HG03521 (cell line): ENCODE measurements around the gene ACTN4.

Experiments
- ATAC-seq: cut with Tn5 transposase; IDR thresholded peaks from one replicate; pipeline ENCODE4 v1.9.1; 2021; ENCODE audit warnings: mild to moderate bottlenecking, moderate library complexity; ENCODE audit not compliant: unreplicated experiment

The ACTN4 gene

GRCh38 chr19:38722947-38723605 lies 75.6 kb downstream of the ACTN4 start:
- no peak for ATAC-seq

DNA sequence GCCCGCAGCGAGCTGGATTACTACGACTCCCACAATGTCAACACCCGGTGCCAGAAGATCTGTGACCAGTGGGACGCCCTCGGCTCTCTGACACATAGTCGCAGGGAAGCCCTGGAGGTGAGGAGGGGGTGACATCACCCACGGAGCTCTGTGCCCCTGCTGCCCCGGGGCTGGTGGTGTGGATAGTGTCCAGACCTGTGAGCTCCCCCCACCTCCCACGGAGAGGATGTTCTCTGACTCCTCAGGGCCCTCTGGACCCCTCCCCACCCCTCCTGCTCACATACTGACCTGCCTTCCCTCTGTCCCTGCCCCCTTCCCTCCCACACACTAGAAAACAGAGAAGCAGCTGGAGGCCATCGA lies 76.1 kb downstream of the ACTN4 start:
- no peak for ATAC-seq

DNA sequence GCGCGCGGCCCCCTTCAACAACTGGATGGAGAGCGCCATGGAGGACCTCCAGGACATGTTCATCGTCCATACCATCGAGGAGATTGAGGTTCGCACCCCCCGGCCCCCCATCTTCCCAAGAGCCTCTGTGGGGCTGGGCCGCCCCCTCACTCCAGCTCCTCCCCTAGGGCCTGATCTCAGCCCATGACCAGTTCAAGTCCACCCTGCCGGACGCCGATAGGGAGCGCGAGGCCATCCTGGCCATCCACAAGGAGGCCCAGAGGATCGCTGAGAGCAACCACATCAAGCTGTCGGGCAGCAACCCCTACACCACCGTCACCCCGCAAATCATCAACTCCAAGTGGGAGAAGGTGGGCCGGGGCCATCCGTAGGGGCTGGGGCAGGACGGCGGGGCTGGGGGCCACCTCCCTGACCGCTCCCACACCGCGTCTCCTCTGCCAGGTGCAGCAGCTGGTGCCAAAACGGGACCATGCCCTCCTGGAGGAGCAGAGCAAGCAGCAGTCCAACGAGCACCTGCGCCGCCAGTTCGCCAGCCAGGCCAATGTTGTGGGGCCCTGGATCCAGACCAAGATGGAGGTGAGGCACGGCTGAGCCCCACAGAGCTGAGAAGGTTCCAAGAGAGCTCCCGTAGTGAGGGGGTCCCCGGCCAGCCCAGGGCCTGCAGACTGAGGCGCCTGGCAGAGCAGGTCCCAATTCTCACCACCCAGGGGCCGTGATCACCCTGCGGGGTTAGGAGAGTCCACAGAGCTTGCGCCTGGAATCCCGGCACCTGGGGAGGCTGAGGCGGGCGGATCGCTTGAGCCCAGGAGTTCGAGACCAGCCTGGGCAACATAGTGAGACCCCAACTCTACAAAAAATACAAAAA lies 76.8 kb downstream of the ACTN4 start:
- ATAC-seq = no peak

- no peak for ATAC-seq
Measured at GRCh38 chr19:38725469-38726283, 78.2 kb downstream of the ACTN4 start.

DNA sequence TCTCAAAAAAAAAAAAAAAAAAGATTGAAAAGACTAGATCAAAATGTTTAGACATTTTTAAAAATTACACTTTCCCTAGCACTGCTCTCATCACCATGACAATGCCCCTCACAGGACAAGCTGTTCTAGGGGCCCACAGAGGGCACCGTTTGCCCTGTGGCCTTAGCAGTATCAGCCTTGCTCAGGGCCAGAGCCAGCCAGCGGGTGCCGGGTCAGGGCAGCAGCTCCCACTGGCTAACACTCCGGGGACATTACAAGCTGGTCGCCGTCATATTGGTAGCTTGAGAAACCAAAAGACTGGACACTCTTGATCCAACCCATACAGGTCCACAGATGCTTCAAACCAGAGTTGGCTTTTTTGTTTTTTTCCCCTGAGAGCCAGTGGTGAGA lies 78.8 kb downstream of the ACTN4 start:
- no peak for ATAC-seq

DNA sequence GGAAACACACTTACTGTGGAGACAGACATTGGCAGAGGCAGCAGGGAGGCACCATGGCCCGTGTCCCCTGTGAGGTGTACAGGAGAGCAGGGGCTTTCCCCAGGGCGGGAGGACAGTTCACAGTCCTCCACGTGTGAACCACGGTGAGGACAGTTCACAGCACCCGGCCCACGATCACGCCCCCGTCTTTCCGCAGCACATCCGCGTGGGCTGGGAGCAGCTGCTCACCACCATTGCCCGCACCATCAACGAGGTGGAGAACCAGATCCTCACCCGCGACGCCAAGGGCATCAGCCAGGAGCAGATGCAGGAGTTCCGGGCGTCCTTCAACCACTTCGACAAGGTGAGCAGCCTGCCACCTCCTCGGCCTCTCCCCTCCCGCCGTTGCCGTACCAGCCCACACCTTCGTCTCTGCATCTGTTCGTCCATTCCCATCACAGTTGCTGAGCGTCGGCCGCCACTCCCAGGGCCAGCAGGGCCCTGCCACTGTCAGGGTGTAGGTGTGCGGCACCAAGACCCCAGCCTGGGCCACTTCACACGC lies 79.4 kb downstream of the ACTN4 start:
- no peak for ATAC-seq

GRCh38 chr19:38727306-38727867 lies 79.9 kb downstream of the ACTN4 start:
- ATAC-seq = no peak

GRCh38 chr19:38727868-38728660 lies 80.6 kb downstream of the ACTN4 start:
- ATAC-seq = no peak

DNA sequence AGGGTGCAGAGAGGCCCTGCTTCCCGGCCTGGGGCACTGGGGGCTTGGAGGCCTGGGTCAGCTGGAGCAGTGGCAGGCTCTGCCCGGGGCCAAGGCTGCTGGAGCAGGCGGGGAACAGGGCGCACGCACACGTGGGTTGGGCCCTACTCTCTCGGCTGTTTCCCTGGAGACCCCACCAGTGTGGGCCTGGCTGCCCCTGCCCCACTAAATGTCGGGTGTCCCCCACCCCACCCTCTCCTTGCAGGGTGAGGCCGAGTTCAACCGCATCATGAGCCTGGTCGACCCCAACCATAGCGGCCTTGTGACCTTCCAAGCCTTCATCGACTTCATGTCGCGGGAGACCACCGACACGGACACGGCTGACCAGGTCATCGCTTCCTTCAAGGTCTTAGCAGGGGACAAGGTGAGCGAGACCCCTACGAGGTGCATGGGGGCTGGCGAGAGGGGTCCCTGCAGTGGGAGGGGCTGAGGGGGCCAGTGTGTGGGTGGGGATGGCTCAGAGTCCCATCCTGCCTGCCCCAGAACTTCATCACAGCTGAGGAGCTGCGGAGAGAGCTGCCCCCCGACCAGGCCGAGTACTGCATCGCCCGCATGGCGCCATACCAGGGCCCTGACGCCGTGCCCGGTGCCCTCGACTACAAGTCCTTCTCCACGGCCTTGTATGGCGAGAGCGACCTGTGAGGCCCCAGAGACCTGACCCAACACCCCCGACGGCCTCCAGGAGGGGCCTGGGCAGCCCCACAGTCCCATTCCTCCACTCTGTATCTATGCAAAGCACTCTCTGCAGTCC lies 81.5 kb downstream of the ACTN4 start:
- no peak for ATAC-seq

GRCh38 chr19:38729653-38730469 lies 82.4 kb downstream of the ACTN4 start:
- ATAC-seq = no peak

DNA sequence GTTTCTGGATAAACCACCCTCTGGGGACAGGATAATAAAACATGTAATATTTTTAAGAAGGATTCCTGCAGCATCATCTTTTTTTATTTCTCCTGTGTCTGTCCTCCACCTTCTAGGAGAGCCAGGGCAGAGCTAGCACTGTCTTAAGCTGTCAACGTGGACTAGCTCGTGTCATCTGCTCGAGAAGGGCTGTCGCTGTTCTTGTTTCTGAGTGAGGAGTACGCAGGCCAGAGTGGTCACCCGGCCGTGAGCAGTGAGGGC lies 83.0 kb downstream of the ACTN4 start:
- ATAC-seq = no peak

- no peak for ATAC-seq
Measured at GRCh38 chr19:38730731-38731589, 83.5 kb downstream of the ACTN4 start.

- ATAC-seq = no peak
Measured at GRCh38 chr19:38731654-38732301, 84.3 kb downstream of the ACTN4 start.

- ATAC-seq = no peak
Measured at GRCh38 chr19:38733241-38733492, 85.7 kb downstream of the ACTN4 start.

DNA sequence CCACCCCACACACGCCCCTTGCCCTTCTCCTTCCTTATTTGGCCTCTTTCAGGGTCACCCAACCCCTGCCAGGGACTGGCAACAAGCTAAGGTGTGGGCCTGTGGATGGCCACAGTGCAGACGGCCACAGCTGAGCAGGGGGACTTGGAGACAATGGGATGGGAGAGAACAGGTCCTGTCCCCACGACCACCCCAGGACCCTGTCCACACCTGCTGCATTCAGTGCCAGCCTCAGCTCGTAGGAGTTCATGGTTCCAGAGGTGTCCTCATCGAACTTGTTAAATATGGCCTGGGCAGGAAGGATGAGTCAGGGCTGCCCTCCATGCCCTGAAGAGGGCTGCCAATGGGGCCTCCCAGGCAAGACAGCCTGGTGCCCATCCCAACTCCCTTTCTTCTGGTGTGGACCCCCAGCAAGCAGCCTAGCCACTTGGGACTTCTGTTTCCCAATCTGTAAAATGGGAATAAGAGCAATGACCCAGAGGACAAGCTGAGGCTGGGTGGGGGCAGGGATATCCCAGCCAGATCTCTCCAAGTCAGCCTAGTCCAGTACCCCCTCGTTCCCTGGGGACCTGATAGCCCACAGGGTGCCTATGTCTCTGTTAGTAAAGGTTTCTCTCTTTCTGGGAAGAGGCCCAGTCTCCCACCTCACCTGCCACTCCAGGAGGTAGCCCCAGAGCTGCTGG lies 86.2 kb downstream of the ACTN4 start:
- ATAC-seq = no peak

DNA sequence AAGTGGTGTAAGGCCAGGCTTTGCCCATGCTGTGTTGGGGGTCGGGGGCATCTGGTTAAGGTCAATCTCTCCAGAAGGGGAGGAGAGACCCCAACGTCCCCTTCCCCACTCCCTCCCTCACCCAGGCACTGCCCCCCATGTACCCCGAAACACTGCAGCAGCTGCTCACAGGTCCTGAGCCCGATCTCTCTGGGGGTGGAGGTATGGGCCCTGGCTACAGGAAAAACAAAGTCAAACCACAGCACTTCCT lies 86.7 kb downstream of the ACTN4 start:
- no peak for ATAC-seq

DNA sequence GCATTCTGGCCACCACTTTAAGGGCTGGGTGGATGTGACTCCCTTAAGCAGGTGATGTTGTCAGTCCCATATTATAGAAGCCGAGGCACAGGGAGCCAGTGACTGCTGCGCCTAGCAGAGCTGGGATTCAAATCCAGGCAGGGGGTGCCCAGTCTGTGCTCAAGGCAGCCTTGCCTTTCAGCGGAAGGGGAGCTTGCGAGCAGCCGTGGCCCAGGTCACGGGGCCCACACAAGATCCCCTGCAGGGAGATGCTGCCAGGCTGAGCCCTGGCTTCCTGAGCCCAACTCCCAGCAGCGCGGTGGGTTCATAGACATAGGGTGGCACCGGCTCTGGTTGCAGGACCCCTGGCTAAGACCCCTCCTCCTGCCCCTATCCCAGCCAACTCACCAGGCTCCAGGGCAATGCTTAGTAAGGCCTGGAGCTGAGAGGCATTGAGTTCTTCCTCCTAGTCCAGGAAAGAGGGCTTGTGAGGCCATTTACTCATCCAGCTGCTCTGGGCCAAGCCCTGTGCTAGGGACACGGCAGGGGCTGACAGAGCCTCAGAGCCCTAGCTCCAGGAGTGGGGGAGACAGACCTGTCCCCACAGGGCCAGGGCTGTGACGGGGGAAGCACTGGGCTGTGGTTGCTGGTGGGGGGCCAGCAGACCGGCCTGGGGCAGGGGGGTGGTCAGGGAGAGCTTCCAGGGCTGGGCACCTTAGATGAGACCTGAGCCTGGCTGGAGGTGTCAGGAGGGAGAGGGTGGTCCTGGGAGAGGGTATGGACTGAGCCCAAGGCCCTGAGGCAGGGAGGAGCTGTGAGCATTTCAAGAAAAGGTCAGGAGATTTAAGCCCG lies 87.2 kb downstream of the ACTN4 start:
- no peak for ATAC-seq
